GM23338 (cell line): Measurements from ENCODE around the gene CCDC194. TPM values are rescaled to one million over a fixed set of nuclear protein-coding genes. Genes with fewer than 3 reads are reported as not detected.

Experiments used
- ATAC-seq: fragments of 200-7000 bp; cut with Tn5 transposase; 3 replicates; pipeline ENCODE4 v1.9.1; 2020
- DNase-seq: peaks from one replicate; pipeline ENCODE4 v3.0.0-alpha.2; 2015; ENCODE audit warnings: low spot score
- H2AFZ ChIP-seq: fragments of 200-600 bp; sonication (generic); 2 replicates; pipeline ENCODE4 v1.8.0; 2016; ENCODE audit warnings: antibody characterized with exemption, mild to moderate bottlenecking, moderate library complexity
- H3F3A ChIP-seq: fragments of 200-600 bp; sonication (generic); replicated peaks from 2 replicates; pipeline ENCODE4 v1.8.0; 2017; ENCODE audit warnings: antibody characterized with exemption, mixed run types, low read depth
- H3K27ac ChIP-seq: fragments of 200-600 bp; sonication (generic); 2 replicates; pipeline ENCODE4 v1.6.1; 2016; ENCODE audit warnings: low read depth
- H3K27me3 ChIP-seq: fragments of 200-600 bp; sonication (generic); 2 replicates; pipeline ENCODE4 v1.8.0; 2016; ENCODE audit warnings: mild to moderate bottlenecking, mixed run types, moderate library complexity; ENCODE audit not compliant: insufficient read depth
- H3K36me3 ChIP-seq: fragments of 200-600 bp; sonication (generic); 2 replicates; pipeline ENCODE4 v1.8.0; 2016; ENCODE audit warnings: mild to moderate bottlenecking; ENCODE audit not compliant: insufficient read depth
- H3K4me1 ChIP-seq: fragments of 200-600 bp; sonication (generic); 2 replicates; pipeline ENCODE4 v1.8.0; 2016; ENCODE audit warnings: mild to moderate bottlenecking, moderate library complexity; ENCODE audit not compliant: insufficient read depth
- H3K4me2 ChIP-seq: fragments of 200-600 bp; sonication (generic); 2 replicates; pipeline ENCODE4 v1.7.1; 2017; ENCODE audit warnings: mixed run types
- H3K4me3 ChIP-seq: fragments of 200-600 bp; sonication (generic); 2 replicates; pipeline ENCODE4 v1.6.1; 2016; ENCODE audit warnings: mixed run types
- H3K79me2 ChIP-seq: fragments of 200-600 bp; sonication (generic); replicated peaks from 2 replicates; pipeline ENCODE4 v1.8.0; 2017; ENCODE audit warnings: mild to moderate bottlenecking; ENCODE audit not compliant: insufficient read depth
- H3K9me2 ChIP-seq: fragments of 200-600 bp; sonication (generic); 2 replicates; pipeline ENCODE4 v1.8.0; 2017; ENCODE audit not compliant: insufficient read depth
- H4K20me1 ChIP-seq: fragments of 200-600 bp; sonication (generic); replicated peaks from 2 replicates; pipeline ENCODE4 v1.8.0; 2017; ENCODE audit warnings: mild to moderate bottlenecking; ENCODE audit not compliant: insufficient read depth
- H3K27ac Mint-ChIP-seq: 2 replicates; pipeline ENCODE4 v1.8.0; 2020; ENCODE audit warnings: inconsistent platforms, mild to moderate bottlenecking, moderate library complexity, mixed read lengths
- H3K27me3 Mint-ChIP-seq: 3 replicates; pipeline ENCODE4 v1.8.0; 2022; ENCODE audit warnings: low read depth, mild to moderate bottlenecking, moderate library complexity, mixed read lengths, inconsistent platforms; ENCODE audit not compliant: insufficient read depth, poor library complexity
- H3K36me3 Mint-ChIP-seq: 3 replicates; pipeline ENCODE4 v1.8.0; 2021; ENCODE audit warnings: low read depth, mild to moderate bottlenecking, inconsistent platforms, moderate library complexity, mixed read lengths
- H3K4me1 Mint-ChIP-seq: 3 replicates; pipeline ENCODE4 v1.8.0; 2020; ENCODE audit warnings: mild to moderate bottlenecking, inconsistent platforms, mixed read lengths
- H3K4me3 Mint-ChIP-seq: 3 replicates; pipeline ENCODE4 v1.8.0; 2021; ENCODE audit warnings: moderate library complexity, mild to moderate bottlenecking, inconsistent platforms, mixed read lengths
- H3K9me3 Mint-ChIP-seq: 3 replicates; pipeline ENCODE4 v1.8.0; 2020; ENCODE audit warnings: moderate library complexity, mild to moderate bottlenecking, inconsistent platforms, mixed read lengths
- CREB1 ChIP-seq: fragments of 250-450 bp; sonication (Bioruptor Pico); IDR thresholded peaks from 2 replicates; pipeline ENCODE4 v1.5.0; 2020; ENCODE audit warnings: low read depth, mild to moderate bottlenecking, moderate library complexity
- JUNB ChIP-seq: IDR thresholded peaks from one replicate; pipeline ENCODE4 v1.6.1; 2016; ENCODE audit warnings: antibody characterized with exemption; ENCODE audit not compliant: unreplicated experiment
- NANOG ChIP-seq: IDR thresholded peaks from 2 replicates; pipeline ENCODE4 v1.6.1; 2016; ENCODE audit warnings: antibody characterized with exemption, borderline replicate concordance
- polyA plus RNA-seq: library from polyadenylated mRNA; unstranded; fragments of >200 nt; fragmentation: Nextera tagmentation; extraction: Ambion mirVana; gene quantifications from 2 replicates; pipeline ENCODE4 v1.2.1, GENCODE V29; 2016
- total RNA-seq: library from RNA; depleted of rRNA; stranded (reverse); fragments of >200 nt; shearing (Covaris generic); gene quantifications from 2 replicates; pipeline ENCODE4 v1.2.3, GENCODE V29; 2014
- TF ChIP-seq, protein P1 (sequence below): fragments of 250-450 bp; sonication (Bioruptor Pico); IDR thresholded peaks from 2 replicates; pipeline ENCODE4 v1.5.0; 2020; ENCODE audit warnings: mild to moderate bottlenecking, moderate library complexity

CCDC194 gene
- total and polyA plus RNA-seq, 2 experiments from 2014 or later, result 0.49 TPM; not detected in 1

DNA sequence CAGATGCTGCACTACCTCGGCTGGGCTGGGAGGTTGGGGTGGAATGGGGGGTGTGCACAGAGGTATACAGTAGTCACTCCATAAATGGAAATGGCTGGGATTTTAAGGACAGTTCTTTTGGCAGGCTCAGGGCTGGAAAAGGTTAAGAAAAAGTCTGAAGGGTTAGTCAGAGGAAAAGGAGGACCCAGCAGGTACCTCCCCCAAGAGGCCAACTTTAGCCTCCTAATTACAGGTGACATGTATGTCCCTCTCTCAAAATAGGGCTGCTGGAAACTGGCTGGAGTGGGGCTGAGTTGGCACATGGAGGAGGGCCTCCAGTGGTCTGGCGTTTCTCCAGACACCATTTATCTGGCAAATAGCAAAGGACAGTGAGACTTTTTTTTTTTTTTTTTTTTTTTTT lies 994 bp downstream of the CCDC194 start:
- peaks cover 14% of the 10 kb centered on the region for H3K27me3 Mint-ChIP-seq
- Histone ChIP-seq H3K9me2 (no peaks in the 10 kb centered on the region), H3K4me1 (0 out of 2 replicates have a peak, but pooled peaks cover 9% of the 10 kb centered on the region), H3K27me3 (peaks cover 10% of the 10 kb centered on the region; the same call in 1 of the 2 replicates), H3K36me3 (no peaks in the 10 kb centered on the region), H2AFZ (no peak overlapping the region), H3K27ac (no peak overlapping the region), H3K79me2 (no peaks in the 10 kb centered on the region), H3K4me3 (no peak overlapping the region), H3F3A (peaks cover 20% of the 10 kb centered on the region), H4K20me1 (no peaks in the 10 kb centered on the region; the same call in 1 of the 2 replicates), H3K4me2 (no peak overlapping the region)
- H3K9me3 Mint-ChIP-seq, result peaks cover 14% of the 10 kb centered on the region
- TF ChIP-seq JUNB (no peak), NANOG (no peak), CREB1 (no peak)
- TF ChIP-seq, protein P1, sequence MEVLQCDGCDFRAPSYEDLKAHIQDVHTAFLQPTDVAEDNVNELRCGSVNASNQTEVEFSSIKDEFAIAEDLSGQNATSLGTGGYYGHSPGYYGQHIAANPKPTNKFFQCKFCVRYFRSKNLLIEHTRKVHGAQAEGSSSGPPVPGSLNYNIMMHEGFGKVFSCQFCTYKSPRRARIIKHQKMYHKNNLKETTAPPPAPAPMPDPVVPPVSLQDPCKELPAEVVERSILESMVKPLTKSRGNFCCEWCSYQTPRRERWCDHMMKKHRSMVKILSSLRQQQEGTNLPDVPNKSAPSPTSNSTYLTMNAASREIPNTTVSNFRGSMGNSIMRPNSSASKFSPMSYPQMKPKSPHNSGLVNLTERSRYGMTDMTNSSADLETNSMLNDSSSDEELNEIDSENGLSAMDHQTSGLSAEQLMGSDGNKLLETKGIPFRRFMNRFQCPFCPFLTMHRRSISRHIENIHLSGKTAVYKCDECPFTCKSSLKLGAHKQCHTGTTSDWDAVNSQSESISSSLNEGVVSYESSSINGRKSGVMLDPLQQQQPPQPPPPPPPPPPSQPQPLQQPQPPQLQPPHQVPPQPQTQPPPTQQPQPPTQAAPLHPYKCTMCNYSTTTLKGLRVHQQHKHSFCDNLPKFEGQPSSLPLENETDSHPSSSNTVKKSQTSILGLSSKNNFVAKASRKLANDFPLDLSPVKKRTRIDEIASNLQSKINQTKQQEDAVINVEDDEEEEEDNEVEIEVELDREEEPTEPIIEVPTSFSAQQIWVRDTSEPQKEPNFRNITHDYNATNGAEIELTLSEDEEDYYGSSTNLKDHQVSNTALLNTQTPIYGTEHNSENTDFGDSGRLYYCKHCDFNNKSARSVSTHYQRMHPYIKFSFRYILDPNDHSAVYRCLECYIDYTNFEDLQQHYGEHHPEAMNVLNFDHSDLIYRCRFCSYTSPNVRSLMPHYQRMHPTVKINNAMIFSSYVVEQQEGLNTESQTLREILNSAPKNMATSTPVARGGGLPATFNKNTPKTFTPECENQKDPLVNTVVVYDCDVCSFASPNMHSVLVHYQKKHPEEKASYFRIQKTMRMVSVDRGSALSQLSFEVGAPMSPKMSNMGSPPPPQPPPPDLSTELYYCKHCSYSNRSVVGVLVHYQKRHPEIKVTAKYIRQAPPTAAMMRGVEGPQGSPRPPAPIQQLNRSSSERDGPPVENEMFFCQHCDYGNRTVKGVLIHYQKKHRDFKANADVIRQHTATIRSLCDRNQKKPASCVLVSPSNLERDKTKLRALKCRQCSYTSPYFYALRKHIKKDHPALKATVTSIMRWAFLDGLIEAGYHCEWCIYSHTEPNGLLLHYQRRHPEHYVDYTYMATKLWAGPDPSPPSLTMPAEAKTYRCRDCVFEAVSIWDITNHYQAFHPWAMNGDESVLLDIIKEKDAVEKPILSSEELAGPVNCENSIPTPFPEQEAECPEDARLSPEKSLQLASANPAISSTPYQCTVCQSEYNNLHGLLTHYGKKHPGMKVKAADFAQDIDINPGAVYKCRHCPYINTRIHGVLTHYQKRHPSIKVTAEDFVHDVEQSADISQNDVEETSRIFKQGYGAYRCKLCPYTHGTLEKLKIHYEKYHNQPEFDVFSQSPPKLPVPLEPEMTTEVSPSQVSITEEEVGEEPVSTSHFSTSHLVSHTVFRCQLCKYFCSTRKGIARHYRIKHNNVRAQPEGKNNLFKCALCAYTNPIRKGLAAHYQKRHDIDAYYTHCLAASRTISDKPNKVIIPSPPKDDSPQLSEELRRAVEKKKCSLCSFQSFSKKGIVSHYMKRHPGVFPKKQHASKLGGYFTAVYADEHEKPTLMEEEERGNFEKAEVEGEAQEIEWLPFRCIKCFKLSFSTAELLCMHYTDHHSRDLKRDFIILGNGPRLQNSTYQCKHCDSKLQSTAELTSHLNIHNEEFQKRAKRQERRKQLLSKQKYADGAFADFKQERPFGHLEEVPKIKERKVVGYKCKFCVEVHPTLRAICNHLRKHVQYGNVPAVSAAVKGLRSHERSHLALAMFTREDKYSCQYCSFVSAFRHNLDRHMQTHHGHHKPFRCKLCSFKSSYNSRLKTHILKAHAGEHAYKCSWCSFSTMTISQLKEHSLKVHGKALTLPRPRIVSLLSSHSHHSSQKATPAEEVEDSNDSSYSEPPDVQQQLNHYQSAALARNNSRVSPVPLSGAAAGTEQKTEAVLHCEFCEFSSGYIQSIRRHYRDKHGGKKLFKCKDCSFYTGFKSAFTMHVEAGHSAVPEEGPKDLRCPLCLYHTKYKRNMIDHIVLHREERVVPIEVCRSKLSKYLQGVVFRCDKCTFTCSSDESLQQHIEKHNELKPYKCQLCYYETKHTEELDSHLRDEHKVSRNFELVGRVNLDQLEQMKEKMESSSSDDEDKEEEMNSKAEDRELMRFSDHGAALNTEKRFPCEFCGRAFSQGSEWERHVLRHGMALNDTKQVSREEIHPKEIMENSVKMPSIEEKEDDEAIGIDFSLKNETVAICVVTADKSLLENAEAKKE (CRISPR knock-in tag), result no peak
- no peak overlapping the region for H3K4me3 Mint-ChIP-seq
- ATAC-seq (no peak), DNase-seq (no peak)
- H3K36me3 Mint-ChIP-seq, result no peaks in the 10 kb centered on the region; the same call in 2 of the 3 replicates
- peaks cover 10% of the 10 kb centered on the region for H3K4me1 Mint-ChIP-seq
- H3K27ac Mint-ChIP-seq, result no peak overlapping the region

DNA sequence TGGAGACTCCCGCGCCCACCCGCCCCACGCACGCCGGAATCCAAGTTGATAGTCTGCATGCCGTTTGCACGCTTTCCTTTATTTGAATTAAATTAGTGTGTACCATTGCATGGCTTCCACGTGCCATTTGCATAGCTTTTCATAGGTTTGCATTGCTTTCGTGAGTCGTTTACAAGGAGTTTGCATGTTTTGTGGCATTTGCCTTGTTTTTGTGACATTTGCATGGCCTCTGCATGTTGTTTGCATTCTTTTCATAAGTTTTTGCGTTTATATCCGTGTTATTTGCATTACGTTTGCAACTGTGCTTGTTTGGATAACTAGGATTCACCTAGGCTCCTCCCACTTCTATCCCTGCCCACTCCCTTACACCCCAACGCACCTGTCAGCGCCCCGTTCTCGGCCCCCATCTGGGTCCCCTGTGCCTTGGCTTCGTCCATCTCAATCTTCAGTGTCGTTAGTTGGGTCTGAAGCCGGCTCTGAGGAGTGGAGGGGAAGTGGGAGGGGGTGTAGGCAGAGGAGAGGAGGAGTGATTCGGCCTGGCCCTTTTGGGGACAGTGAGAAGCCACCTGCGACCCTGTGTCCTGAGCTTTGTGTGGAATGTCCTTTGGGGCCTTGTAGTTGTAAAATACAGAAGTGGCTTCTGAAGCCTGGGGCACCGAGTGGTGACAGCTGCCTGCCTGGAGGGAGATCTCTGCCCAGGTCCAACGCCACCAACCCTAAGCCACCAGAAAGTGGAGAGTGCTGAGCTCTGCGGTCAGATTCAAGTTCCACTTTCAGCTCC lies 2.4 kb downstream of the CCDC194 start:
- peak; percentile 24 for ATAC-seq
- H2AFZ ChIP-seq, result peak overlapping the region; percentile 97
- H3K79me2 ChIP-seq, result no peaks in the 10 kb centered on the region
- H4K20me1 ChIP-seq, result no peaks in the 10 kb centered on the region; the same call in 1 of the 2 replicates
- H3K27ac Mint-ChIP-seq, result peak overlapping the region; percentile 72; the same call in 1 of the 2 replicates
- peak overlapping the region; percentile 98 for H3K4me2 ChIP-seq
- H3K36me3 ChIP-seq, result no peaks in the 10 kb centered on the region
- peaks cover 9% of the 10 kb centered on the region; the same call in 1 of the 2 replicates for H3K4me1 ChIP-seq
- no peaks in the 10 kb centered on the region for H3K9me2 ChIP-seq
- H3K9me3 Mint-ChIP-seq, result peaks cover 14% of the 10 kb centered on the region
- peak overlapping the region; percentile 86 for H3K4me3 ChIP-seq
- H3K4me1 Mint-ChIP-seq, result peaks cover 10% of the 10 kb centered on the region
- peaks cover 12% of the 10 kb centered on the region for H3K27me3 Mint-ChIP-seq
- H3K27ac ChIP-seq, result no peak overlapping the region
- H3K36me3 Mint-ChIP-seq, result no peaks in the 10 kb centered on the region; the same call in 2 of the 3 replicates
- H3K27me3 ChIP-seq, result peaks cover 10% of the 10 kb centered on the region; the same call in 1 of the 2 replicates
- H3F3A ChIP-seq, result peaks cover 20% of the 10 kb centered on the region
- peak; percentile 49 for DNase-seq
- peak overlapping the region; percentile 94 for H3K4me3 Mint-ChIP-seq
- TF ChIP-seq NANOG, result no peak
- TF ChIP-seq, protein P1 (CRISPR knock-in tag), result no peak
